RWPE1 (cell line): Measurements from ENCODE around the gene POLR1D.
A peak's percentile ranks its signal among the peaks of the same experiment; 100 is the strongest.

Experiments used
- CTCF ChIA-PET: fragments of 350-600 bp; sonication (Branson Sonifier 250); formaldehyde crosslinking; extraction: SDS; loops from one replicate; lab custom pipeline; 2021; lab: Yijun Ruan, JAX
- POLR2A ChIA-PET: fragments of 400-600 bp; formaldehyde crosslinking; extraction: SDS; loops from one replicate; lab custom pipeline; 2020; ENCODE audit warnings: antibody characterized with exemption; ENCODE audit not compliant: low non-redundant PET; lab: Yijun Ruan, JAX
- DNase-seq: peaks from one replicate; pipeline ENCODE4 v3.0.0; 2012; ENCODE audit warnings: low spot score
- H3K27ac ChIP-seq: fragments of 450-650 bp; 2 replicates; pipeline ENCODE4 v1.5.1; 2017
- CTCF ChIP-seq: fragments of 450-650 bp; conservative IDR thresholded peaks from 2 replicates; pipeline ENCODE4 v1.5.1; 2017; ENCODE audit warnings: low read depth, mild to moderate bottlenecking

The POLR1D gene

DNA sequence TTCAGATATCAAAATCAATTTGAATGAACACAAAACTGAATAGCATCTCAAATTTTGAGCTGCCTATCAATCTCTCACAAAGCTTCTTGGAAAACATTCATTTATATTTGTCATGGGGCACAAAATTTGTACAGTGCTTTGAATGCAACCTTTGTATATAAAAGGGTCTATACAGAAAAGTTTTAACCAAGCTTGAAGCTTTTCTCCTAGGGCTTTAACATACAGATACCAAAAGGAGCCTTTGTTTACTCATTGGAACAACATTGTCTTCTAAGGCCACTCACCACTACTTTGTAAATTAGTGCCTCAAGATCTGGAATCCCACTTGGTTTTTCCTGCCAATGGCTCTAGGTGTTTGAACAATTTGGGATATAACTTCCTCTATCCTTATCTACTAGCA is 22.6 kb upstream of the POLR1D start:
- H3K27ac ChIP-seq: no peak overlapping the region
- DNase-seq: no peak
- POLR2A ChIA-PET: no interaction called here
- CTCF ChIA-PET: no interaction called here
- no peak for TF ChIP-seq CTCF

DNA sequence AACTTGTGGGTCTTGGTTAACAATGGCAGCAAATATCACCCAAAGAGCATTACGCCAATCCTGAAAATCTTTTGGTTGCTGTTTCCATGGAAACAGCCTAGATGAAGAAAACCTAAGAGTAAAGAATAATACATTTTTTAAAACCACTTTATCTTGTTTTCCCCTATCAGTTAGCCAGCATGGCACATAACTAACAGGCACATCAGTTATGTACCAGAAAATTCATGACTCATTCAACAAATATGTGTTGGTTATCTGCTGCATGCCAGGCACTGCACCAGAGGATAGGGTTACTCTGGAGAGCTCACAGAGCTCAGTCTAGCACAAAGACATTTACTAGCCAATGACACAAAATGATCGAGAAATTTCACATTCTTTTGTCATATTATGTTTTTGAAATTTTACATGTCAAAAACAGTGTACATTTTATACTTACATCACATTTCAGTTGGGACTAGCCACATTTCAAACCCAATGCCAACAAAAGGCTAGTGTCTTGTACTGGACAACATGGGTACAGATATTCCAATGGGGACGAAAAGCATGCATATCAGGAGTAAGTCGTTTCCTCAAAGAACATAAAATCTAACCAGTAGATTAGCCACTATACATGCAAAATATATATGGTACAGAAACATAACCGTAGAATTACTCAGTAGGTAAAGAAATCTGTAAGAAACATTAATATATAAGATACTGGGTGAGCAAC is 21.7 kb upstream of the POLR1D start:
- peak; percentile 64 for DNase-seq
- TF ChIP-seq CTCF: no peak
- no peak overlapping the region for H3K27ac ChIP-seq
- POLR2A ChIA-PET: no interaction called here
- CTCF ChIA-PET: interaction anchor here (0.7 kb wide), 1 partner anchor 240 kb away, joined by 4 read pairs; no protein-coding TSS in a partner anchor

GRCh38 chr13:27600711-27601110 is 21.0 kb upstream of the POLR1D start:
- no peak overlapping the region for H3K27ac ChIP-seq
- CTCF ChIA-PET: interaction anchor here (0.6 kb wide), 1 partner anchor 218 kb away, joined by 3 read pairs; no protein-coding TSS in a partner anchor
- POLR2A ChIA-PET: no interaction called here
- no peak for DNase-seq
- TF ChIP-seq CTCF: no peak

GRCh38 chr13:27601208-27601607 is 20.5 kb upstream of the POLR1D start:
- ChIA-PET CTCF (interaction anchor here (0.6 to 0.8 kb wide), 2 partner anchors 218 to 353 kb away, joined by 3 to 8 read pairs; no protein-coding TSS in a partner anchor), POLR2A (no interaction called here)
- no peak for TF ChIP-seq CTCF
- DNase-seq: no peak
- H3K27ac ChIP-seq: no peak overlapping the region

DNA sequence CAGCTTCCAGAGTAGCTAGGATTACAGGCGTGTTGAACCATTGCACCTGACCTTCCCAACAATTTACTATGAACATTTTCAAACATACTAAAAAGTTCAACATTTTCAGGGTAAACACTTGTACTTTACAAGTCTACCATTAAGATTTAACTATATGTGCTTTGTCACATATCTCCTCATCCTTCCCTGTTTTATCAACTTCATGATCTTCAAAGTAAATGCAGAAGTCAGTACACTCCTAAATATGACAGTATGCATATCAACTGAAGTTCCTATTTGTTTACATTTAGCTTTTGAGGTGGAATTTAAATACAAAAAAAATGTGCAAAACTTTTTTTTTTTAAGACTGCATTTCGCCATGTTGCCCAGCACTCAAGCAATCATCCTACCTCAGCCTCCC is 19.9 kb upstream of the POLR1D start:
- H3K27ac ChIP-seq: no peak overlapping the region
- DNase-seq: no peak
- CTCF ChIA-PET: interaction anchor here (0.8 kb wide), 1 partner anchor 352 kb away, joined by 8 read pairs; no protein-coding TSS in a partner anchor
- POLR2A ChIA-PET: interaction anchor here (0.5 kb wide), 1 partner anchor 173 kb away, joined by 9 read pairs; no protein-coding TSS in a partner anchor
- TF ChIP-seq CTCF: no peak

DNA sequence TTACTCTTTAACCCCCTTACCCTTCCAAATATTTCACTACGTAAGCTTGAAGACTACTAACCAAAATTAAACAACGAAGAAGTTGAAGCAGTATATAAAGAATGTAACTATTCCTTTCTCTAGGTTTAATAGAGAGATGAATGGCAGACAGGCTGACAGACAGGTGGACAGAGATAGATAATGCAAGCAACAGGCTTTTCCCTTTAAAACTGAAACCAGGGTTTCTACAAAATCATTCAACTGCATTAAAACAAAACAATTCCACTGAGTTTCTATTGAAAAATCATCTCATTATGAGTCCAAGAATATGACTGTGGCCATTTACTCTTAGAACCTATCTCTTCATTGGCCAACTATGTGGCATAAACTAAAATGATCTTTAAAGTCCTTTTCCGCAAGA is 16.6 kb upstream of the POLR1D start:
- no peak overlapping the region for H3K27ac ChIP-seq
- ChIA-PET POLR2A (no interaction called here), CTCF (no interaction called here)
- no peak for DNase-seq
- TF ChIP-seq CTCF: no peak
